BLaER1 (cell line): Measurements from ENCODE around the gene PSMG4.

Experiments used
- H3K27ac ChIP-seq: shearing (Covaris generic); formaldehyde crosslinking; 2 replicates; pipeline ENCODE4 v1.8.1; 2022
- H3K27me3 ChIP-seq: shearing (Covaris generic); formaldehyde crosslinking; 2 replicates; pipeline ENCODE4 v1.8.1; 2022
- H3K36me3 ChIP-seq: shearing (Covaris generic); formaldehyde crosslinking; 2 replicates; pipeline ENCODE4 v1.8.1; 2022
- H3K4me1 ChIP-seq: shearing (Covaris generic); formaldehyde crosslinking; 2 replicates; pipeline ENCODE4 v1.8.1; 2022
- H3K4me2 ChIP-seq: shearing (Covaris generic); formaldehyde crosslinking; 2 replicates; pipeline ENCODE4 v1.8.1; 2022
- H3K4me3 ChIP-seq: shearing (Covaris generic); formaldehyde crosslinking; 2 replicates; pipeline ENCODE4 v1.8.1; 2022
- H3K9ac ChIP-seq: shearing (Covaris generic); formaldehyde crosslinking; 2 replicates; pipeline ENCODE4 v1.8.1; 2022
- H3K9me3 ChIP-seq: shearing (Covaris generic); formaldehyde crosslinking; 2 replicates; pipeline ENCODE4 v1.8.1; 2022
- H4K20me1 ChIP-seq: shearing (Covaris generic); formaldehyde crosslinking; 2 replicates; pipeline ENCODE4 v1.8.1; 2022
- Cebpa-rat ChIP-seq: shearing (Covaris generic); IDR thresholded peaks from 2 replicates; pipeline ENCODE4 v1.8.1; 2022

The PSMG4 gene

DNA sequence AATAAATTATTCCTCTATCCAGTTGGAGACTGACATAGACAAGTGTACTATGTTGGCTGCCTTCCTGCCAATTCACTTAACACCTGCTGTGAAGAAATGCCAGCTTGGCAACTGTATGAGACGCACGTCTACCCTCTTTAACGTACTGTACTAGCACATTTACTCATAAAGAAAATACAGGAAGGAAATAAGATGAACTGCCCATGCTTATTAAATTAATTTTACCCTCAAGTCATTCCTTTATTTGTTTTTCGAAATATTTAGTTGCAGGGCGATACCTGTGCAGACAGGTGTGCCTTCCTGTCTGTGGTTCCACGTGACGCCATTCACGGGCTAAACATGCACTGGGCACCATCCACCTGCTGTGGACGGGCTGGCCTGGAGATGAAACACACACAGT, 52.0 kb downstream of the PSMG4 start:
- no peak overlapping the region for H3K9ac ChIP-seq
- H3K4me1 ChIP-seq: peaks cover 16% of the 10 kb centered on the region
- H3K27ac ChIP-seq: no peak overlapping the region
- no peaks in the 10 kb centered on the region for H3K36me3 ChIP-seq
- H3K4me3 ChIP-seq: no peak overlapping the region
- no peak overlapping the region for H3K4me2 ChIP-seq
- H3K9me3 ChIP-seq: 0 out of 2 replicates have a peak, but pooled peaks cover 4% of the 10 kb centered on the region
- no peak for TF ChIP-seq Cebpa-rat
- no peaks in the 10 kb centered on the region for H3K27me3 ChIP-seq
- H4K20me1 ChIP-seq: no peaks in the 10 kb centered on the region

DNA sequence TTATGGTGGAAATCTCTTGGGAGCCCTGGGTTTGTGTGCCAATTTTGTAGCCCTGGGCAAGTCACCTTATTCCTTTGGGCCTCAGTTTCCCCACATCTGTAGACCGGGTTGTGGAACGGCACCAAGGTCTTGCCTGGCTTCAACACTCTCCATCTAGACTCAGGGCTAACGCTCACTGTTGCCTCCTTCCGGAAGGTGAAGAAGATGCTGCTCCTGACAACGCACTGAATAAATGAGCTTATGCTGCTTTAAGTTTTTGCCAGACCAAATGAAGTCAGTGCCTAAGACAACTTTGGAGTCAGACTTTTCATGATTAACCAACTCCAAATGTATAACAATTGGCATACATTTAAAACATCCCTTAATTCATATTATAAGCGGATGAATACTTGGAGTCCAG, 53.1 kb downstream of the PSMG4 start:
- Histone ChIP-seq H4K20me1 (no peaks in the 10 kb centered on the region), H3K9ac (no peak overlapping the region), H3K4me1 (peaks cover 16% of the 10 kb centered on the region), H3K9me3 (no peaks in the 10 kb centered on the region), H3K4me3 (no peak overlapping the region), H3K27me3 (no peaks in the 10 kb centered on the region), H3K36me3 (no peaks in the 10 kb centered on the region), H3K27ac (no peak overlapping the region), H3K4me2 (no peak overlapping the region)
- TF ChIP-seq Cebpa-rat: no peak

DNA sequence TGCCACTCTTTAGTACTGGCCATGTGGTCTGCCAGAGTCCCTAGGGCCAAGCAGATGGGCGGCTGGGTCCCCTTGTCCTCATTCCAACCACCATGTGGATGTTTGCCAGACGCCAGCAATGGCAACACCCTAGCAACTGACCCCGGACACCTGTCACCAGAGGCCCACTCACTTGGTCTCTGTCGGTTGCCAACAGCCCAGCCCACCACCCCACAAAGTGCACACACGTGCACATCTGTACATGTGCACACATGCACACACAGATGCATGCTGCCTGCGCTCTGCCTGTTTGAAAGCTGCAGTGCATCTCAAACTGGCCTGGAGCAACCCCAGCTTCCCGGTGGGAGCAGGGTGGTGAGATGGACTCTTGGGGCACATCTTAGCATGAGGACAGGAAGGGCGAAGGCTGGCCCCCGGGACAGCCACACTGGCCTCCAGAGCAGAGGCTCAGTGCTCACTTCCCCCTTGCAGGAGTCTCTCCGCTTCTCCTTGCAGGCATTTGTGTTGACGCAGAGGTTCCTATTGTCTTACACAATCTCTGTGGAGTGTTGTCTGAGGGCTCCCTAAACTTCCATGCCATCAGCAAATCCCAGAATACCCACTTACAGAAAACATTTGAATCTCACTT, 54.0 kb downstream of the PSMG4 start:
- H3K4me3 ChIP-seq: no peak overlapping the region
- 0 out of 2 replicates have a peak overlapping the region, but pooled peaks have one; percentile 2 for H3K4me2 ChIP-seq
- TF ChIP-seq Cebpa-rat: no peak
- H3K27ac ChIP-seq: no peak overlapping the region
- H3K36me3 ChIP-seq: no peaks in the 10 kb centered on the region
- no peak overlapping the region for H3K9ac ChIP-seq
- H4K20me1 ChIP-seq: no peaks in the 10 kb centered on the region
- no peaks in the 10 kb centered on the region for H3K9me3 ChIP-seq
- peaks cover 17% of the 10 kb centered on the region for H3K4me1 ChIP-seq
- no peaks in the 10 kb centered on the region for H3K27me3 ChIP-seq

DNA sequence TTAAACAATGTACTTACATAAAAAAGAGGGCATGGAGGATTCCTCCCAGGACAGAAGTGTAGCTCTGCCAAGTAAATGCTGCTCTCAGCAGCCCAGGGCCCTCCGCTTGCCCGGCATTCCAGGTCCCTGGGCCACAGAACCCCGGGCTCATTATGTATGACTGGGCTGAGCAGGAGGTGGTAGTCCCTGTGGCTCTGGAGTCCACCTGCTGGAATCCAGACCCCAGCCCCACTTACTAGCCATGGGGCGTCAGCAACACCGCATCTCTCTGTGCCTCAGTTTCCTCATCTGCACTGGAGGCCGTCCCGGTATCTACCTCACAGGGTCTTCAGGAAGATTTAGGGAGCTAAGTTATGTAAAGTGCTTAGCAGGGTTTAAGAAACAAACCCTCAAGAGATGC, 55.4 kb downstream of the PSMG4 start:
- TF ChIP-seq Cebpa-rat: no peak

GRCh38 chr6:3314621-3315467, 56.1 kb downstream of the PSMG4 start:
- Histone ChIP-seq H4K20me1 (no peaks in the 10 kb centered on the region), H3K9me3 (no peaks in the 10 kb centered on the region)

More for the DNA sequence above, 55.4 kb downstream of the PSMG4 start:
- Histone ChIP-seq H3K27ac (no peak overlapping the region), H4K20me1 (no peaks in the 10 kb centered on the region), H3K27me3 (no peaks in the 10 kb centered on the region), H3K4me1 (peaks cover 27% of the 10 kb centered on the region), H3K4me3 (no peak overlapping the region), H3K9me3 (no peaks in the 10 kb centered on the region), H3K36me3 (no peaks in the 10 kb centered on the region), H3K9ac (no peak overlapping the region), H3K4me2 (no peak overlapping the region)

GRCh38 chr6:3315841-3316240, 57.1 kb downstream of the PSMG4 start:
- Histone ChIP-seq H3K9ac (no peak overlapping the region), H4K20me1 (no peaks in the 10 kb centered on the region), H3K4me3 (no peak overlapping the region), H3K4me2 (no peak overlapping the region), H3K4me1 (peaks cover 21% of the 10 kb centered on the region), H3K9me3 (no peaks in the 10 kb centered on the region), H3K27me3 (no peaks in the 10 kb centered on the region), H3K27ac (no peak overlapping the region), H3K36me3 (no peaks in the 10 kb centered on the region)
- no peak for TF ChIP-seq Cebpa-rat

More at GRCh38 chr6:3314621-3315467, 56.1 kb downstream of the PSMG4 start:
- Histone ChIP-seq H3K36me3 (no peaks in the 10 kb centered on the region), H3K4me3 (no peak overlapping the region), H3K4me2 (no peak overlapping the region), H3K9ac (no peak overlapping the region), H3K27ac (no peak overlapping the region), H3K4me1 (peaks cover 21% of the 10 kb centered on the region), H3K27me3 (no peaks in the 10 kb centered on the region)
- no peak for TF ChIP-seq Cebpa-rat

GRCh38 chr6:3316331-3316730, 57.6 kb downstream of the PSMG4 start:
- Histone ChIP-seq H3K27me3 (no peaks in the 10 kb centered on the region), H4K20me1 (no peaks in the 10 kb centered on the region), H3K4me1 (peaks cover 21% of the 10 kb centered on the region), H3K27ac (no peak overlapping the region), H3K4me3 (no peak overlapping the region), H3K9me3 (no peaks in the 10 kb centered on the region), H3K4me2 (no peak overlapping the region), H3K9ac (no peak overlapping the region), H3K36me3 (no peaks in the 10 kb centered on the region)
- TF ChIP-seq Cebpa-rat: no peak

DNA sequence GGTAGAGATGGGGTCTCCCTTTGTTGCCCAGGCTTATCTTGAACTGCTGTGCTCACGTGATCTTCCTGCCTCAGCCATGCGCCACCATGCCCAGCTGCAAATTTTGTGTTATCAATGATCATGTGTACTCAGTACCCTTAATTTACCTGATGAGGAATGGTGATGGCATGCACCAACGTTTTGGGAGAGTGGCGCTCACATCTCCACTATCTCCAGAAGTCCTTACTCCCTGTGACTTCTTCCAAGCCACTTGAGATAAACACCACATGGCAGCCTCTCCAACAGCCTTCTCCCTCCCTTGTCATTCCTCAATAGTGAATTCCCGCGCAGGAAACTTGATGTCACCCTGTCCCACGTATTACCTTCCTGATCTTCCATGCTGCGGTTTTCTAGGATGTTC, 58.1 kb downstream of the PSMG4 start:
- no peaks in the 10 kb centered on the region for H4K20me1 ChIP-seq
- H3K4me2 ChIP-seq: no peak overlapping the region
- H3K27me3 ChIP-seq: no peaks in the 10 kb centered on the region
- H3K36me3 ChIP-seq: no peaks in the 10 kb centered on the region
- H3K9ac ChIP-seq: no peak overlapping the region
- H3K27ac ChIP-seq: no peak overlapping the region
- H3K9me3 ChIP-seq: no peaks in the 10 kb centered on the region
- H3K4me1 ChIP-seq: peaks cover 21% of the 10 kb centered on the region
- TF ChIP-seq Cebpa-rat: no peak
- no peak overlapping the region for H3K4me3 ChIP-seq
